ENCODE measurements around the gene LTBP1.

LTBP1 gene

GRCh38 chr2:33342705-33343104 is 396.0 kb downstream of the LTBP1 start:
- H3K9me3 ChIP-seq (ENCODE audit: control insufficient read depth, insufficient read depth, low read length), result no peaks in the 10 kb centered on the region
- H3F3A ChIP-seq (ENCODE audit: control insufficient read depth, insufficient read depth), result 0 out of 2 replicates have a peak, but pooled peaks cover 2% of the 10 kb centered on the region
- no peak overlapping the region for H3K27ac ChIP-seq (ENCODE audit: low read depth, low read length)
- no peak overlapping the region for H3K4me2 ChIP-seq (ENCODE audit: low read length)
- H3K27me3 ChIP-seq (ENCODE audit: control insufficient read depth, low read length), result no peaks in the 10 kb centered on the region
- no peaks in the 10 kb centered on the region for H3K4me1 ChIP-seq (ENCODE audit: control insufficient read depth, low read length)
- no peak for TF ChIP-seq CTCF (IDR thresholded peaks at IDR 0.05; ENCODE audit: low read depth, low read length, poor library complexity, severe bottlenecking)
- TF ChIP-seq EZH2phosphoT487 (IDR thresholded peaks at IDR 0.05; ENCODE audit: borderline replicate concordance, low read length), result no peak
- H3K9me2 ChIP-seq (replicated peaks; ENCODE audit: control insufficient read depth, low read length), result no peaks in the 10 kb centered on the region
- H4K20me1 ChIP-seq (ENCODE audit: control insufficient read depth, insufficient read depth, low read depth, low read length), result no peaks in the 10 kb centered on the region
- H3K79me2 ChIP-seq (ENCODE audit: control insufficient read depth, low read length), result no peaks in the 10 kb centered on the region
- no peak overlapping the region for H3K4me3 ChIP-seq (ENCODE audit: low read length)
- peaks cover 25% of the 10 kb centered on the region for H3K36me3 ChIP-seq (ENCODE audit: control insufficient read depth, low read length)

- Histone ChIP-seq H3K79me2 (ENCODE audit: control insufficient read depth, low read length) (no peaks in the 10 kb centered on the region), H3K36me3 (ENCODE audit: control insufficient read depth, low read length) (peaks cover 32% of the 10 kb centered on the region), H3K9me3 (ENCODE audit: control insufficient read depth, insufficient read depth, low read length) (no peaks in the 10 kb centered on the region), H3K27ac (ENCODE audit: low read depth, low read length) (no peak overlapping the region), H3K9me2 (replicated peaks; ENCODE audit: control insufficient read depth, low read length) (no peaks in the 10 kb centered on the region), H3K27me3 (ENCODE audit: control insufficient read depth, low read length) (no peaks in the 10 kb centered on the region), H4K20me1 (ENCODE audit: control insufficient read depth, insufficient read depth, low read depth, low read length) (no peaks in the 10 kb centered on the region), H3K4me2 (ENCODE audit: low read length) (no peak overlapping the region), H3K4me3 (ENCODE audit: low read length) (no peak overlapping the region), H3F3A (ENCODE audit: control insufficient read depth, insufficient read depth) (0 out of 2 replicates have a peak, but pooled peaks cover 2% of the 10 kb centered on the region), H3K4me1 (ENCODE audit: control insufficient read depth, low read length) (no peaks in the 10 kb centered on the region)
- TF ChIP-seq EZH2phosphoT487 (IDR thresholded peaks at IDR 0.05; ENCODE audit: borderline replicate concordance, low read length) (no peak), CTCF (IDR thresholded peaks at IDR 0.05; ENCODE audit: low read depth, low read length, poor library complexity, severe bottlenecking) (no peak)
Measured at GRCh38 chr2:33343387-33343895, 396.7 kb downstream of the LTBP1 start.

- Histone ChIP-seq H3K4me1 (ENCODE audit: control insufficient read depth, low read length) (no peaks in the 10 kb centered on the region), H3K4me3 (ENCODE audit: low read length) (no peak overlapping the region), H3K27me3 (ENCODE audit: control insufficient read depth, low read length) (no peaks in the 10 kb centered on the region), H3K79me2 (ENCODE audit: control insufficient read depth, low read length) (no peaks in the 10 kb centered on the region), H3K9me3 (ENCODE audit: control insufficient read depth, insufficient read depth, low read length) (no peaks in the 10 kb centered on the region), H3K27ac (ENCODE audit: low read depth, low read length) (no peak overlapping the region), H3K9me2 (replicated peaks; ENCODE audit: control insufficient read depth, low read length) (no peaks in the 10 kb centered on the region), H4K20me1 (ENCODE audit: control insufficient read depth, insufficient read depth, low read depth, low read length) (no peaks in the 10 kb centered on the region), H3K36me3 (ENCODE audit: control insufficient read depth, low read length) (peaks cover 31% of the 10 kb centered on the region), H3F3A (ENCODE audit: control insufficient read depth, insufficient read depth) (0 out of 2 replicates have a peak, but pooled peaks cover 2% of the 10 kb centered on the region), H3K4me2 (ENCODE audit: low read length) (no peak overlapping the region)
- TF ChIP-seq EZH2phosphoT487 (IDR thresholded peaks at IDR 0.05; ENCODE audit: borderline replicate concordance, low read length) (no peak), CTCF (IDR thresholded peaks at IDR 0.05; ENCODE audit: low read depth, low read length, poor library complexity, severe bottlenecking) (no peak)
Measured at GRCh38 chr2:33344230-33344629, 397.5 kb downstream of the LTBP1 start.

Data from DOHH2 (cell line).